K562 (cell line): ENCODE results near the gene CAMK1D. TPM values are rescaled to one million over a fixed set of nuclear protein-coding genes. Genes with fewer than 3 reads are reported as not detected.

Experiments
- CHD4 ChIP-seq: fragments of 200-600 bp; sonication (generic); IDR thresholded peaks from 3 replicates; pipeline ENCODE4 v1.6.1; 2012; ENCODE audit warnings: low read depth, mild to moderate bottlenecking, mixed read lengths, low read length, inconsistent platforms; ENCODE audit not compliant: insufficient read depth, insufficient replicate concordance, poor library complexity, severe bottlenecking
- CTBP1 ChIP-seq: fragments of 450-650 bp; IDR thresholded peaks from 2 replicates; pipeline ENCODE4 v1.6.1; 2016; ENCODE audit warnings: borderline replicate concordance
- CTCFL ChIP-seq: IDR thresholded peaks from 2 replicates; pipeline ENCODE4 v1.6.1; 2011; ENCODE audit warnings: borderline replicate concordance, low read depth, mild to moderate bottlenecking, moderate library complexity, low read length; ENCODE audit not compliant: insufficient read depth, poor library complexity, severe bottlenecking
- CXXC5 ChIP-seq: fragments of 250-450 bp; sonication (Bioruptor Pico); IDR thresholded peaks from 2 replicates; pipeline ENCODE4 v1.8.0; 2022; ENCODE audit warnings: inconsistent platforms, mild to moderate bottlenecking, moderate library complexity
- E2F1 ChIP-seq: sonication (generic); formaldehyde crosslinking; IDR thresholded peaks from 2 replicates; pipeline ENCODE4 v1.8.1; 2023; ENCODE audit warnings: mild to moderate bottlenecking, missing genetic modification reagents, moderate library complexity
- FUS ChIP-seq: fragments of 200-400 bp; formaldehyde crosslinking; optimal IDR thresholded peaks from 2 replicates; pipeline ENCODE3; 2017; ENCODE audit warnings: low read depth, low read length
- GABPB2 ChIP-seq: fragments of 250-450 bp; sonication (Bioruptor Pico); conservative IDR thresholded peaks from 2 replicates; pipeline ENCODE4 v1.5.1; 2021; ENCODE audit warnings: mild to moderate bottlenecking
- GATAD2A ChIP-seq: fragments of 450-650 bp; IDR thresholded peaks from 2 replicates; pipeline ENCODE4 v1.6.1; 2017
- GTF2B ChIP-seq: IDR thresholded peaks from 2 replicates; pipeline ENCODE4 v1.6.1; 2011; ENCODE audit not compliant: insufficient read length; ENCODE audit errors: extremely low read depth
- HMG20B ChIP-seq: fragments of 250-450 bp; sonication (Bioruptor Pico); IDR thresholded peaks from 2 replicates; pipeline ENCODE4 v1.5.0; 2021; ENCODE audit warnings: mild to moderate bottlenecking
- SMAD4 ChIP-seq: fragments of 250-450 bp; sonication (Bioruptor Pico); conservative IDR thresholded peaks from 2 replicates; pipeline ENCODE4 v1.8.0; 2021; ENCODE audit warnings: inconsistent platforms, mild to moderate bottlenecking, moderate library complexity
- SRSF1 ChIP-seq: fragments of 200-400 bp; formaldehyde crosslinking; IDR thresholded peaks from 2 replicates; pipeline ENCODE4 v1.6.1; 2017; ENCODE audit warnings: mild to moderate bottlenecking, low read depth, low read length, moderate library complexity
- STAG1 ChIP-seq: sonication (generic); formaldehyde crosslinking; IDR thresholded peaks from 2 replicates; pipeline ENCODE4 v1.5.0; 2020; ENCODE audit warnings: missing genetic modification reagents, borderline replicate concordance
- ZNF184 ChIP-seq: sonication (generic); formaldehyde crosslinking; IDR thresholded peaks from 2 replicates; pipeline ENCODE4 v1.5.0; 2020; ENCODE audit warnings: missing genetic modification reagents
- ZNF512 ChIP-seq: IDR thresholded peaks from 2 replicates; pipeline ENCODE4 v1.6.1; 2016; ENCODE audit warnings: missing genetic modification characterization, missing compliant biosample characterization
- polyA plus RNA-seq, 8 experiments: library from polyadenylated mRNA; depleted of rRNA in 4 of 8; stranded (reverse) in 5 of 8; unstranded in 3 of 8; fragments of >200 nt; fragmentation: Nextera tagmentation in 2 of 8; fragmentation: Illumina TruSeq in 1 of 8; extraction: Ambion mirVana in 2 of 8; extraction: Trizol in 1 of 8; gene quantifications; 2 replicates each; pipeline versions ENCODE4 v1.2.1 to v1.2.3, GENCODE V29; 2011 to 2014; ENCODE audit warnings: inconsistent platforms in 1 of 8, missing spikeins in 1 of 8
- total RNA-seq, 7 experiments: library from RNA; depleted of rRNA in 6 of 7; stranded (reverse); fragments of >200 nt in 6 of 7; fragmentation: Illumina TruSeq in 2 of 7; extraction: Trizol in 2 of 7; gene quantifications; 2 replicates each; pipeline versions ENCODE4 v1.2.1 to v1.2.3, GENCODE V29; 2011 to 2021; ENCODE audit warnings: low replicate concordance in 1 of 7
- TF ChIP-seq, protein P1 (sequence below), 3 experiments: fragments of 200-800 bp in 1 of 3; fragments of 250-450 bp in 1 of 3; fragments of 450-650 bp in 1 of 3; sonication (Bioruptor Pico) in 1 of 3; sonication (Bioruptor generic) in 1 of 3; formaldehyde crosslinking in 1 of 3; IDR thresholded peaks; 2 replicates each; pipeline versions ENCODE4 v1.6.1 to v1.8.0; 2016 to 2022; ENCODE audit warnings: mild to moderate bottlenecking in 2 of 3, missing genetic modification characterization in 2 of 3, missing compliant biosample characterization in 1 of 3, moderate library complexity in 1 of 3

Gene CAMK1D
- total and polyA plus RNA-seq, 9 of the 15 experiments (the other 6 are each of a cell fraction or from before 2014, with no cell fraction given), result 0.12 to 0.24 (median 0.20) TPM; not detected in 5

- TF ChIP-seq, protein P1, sequence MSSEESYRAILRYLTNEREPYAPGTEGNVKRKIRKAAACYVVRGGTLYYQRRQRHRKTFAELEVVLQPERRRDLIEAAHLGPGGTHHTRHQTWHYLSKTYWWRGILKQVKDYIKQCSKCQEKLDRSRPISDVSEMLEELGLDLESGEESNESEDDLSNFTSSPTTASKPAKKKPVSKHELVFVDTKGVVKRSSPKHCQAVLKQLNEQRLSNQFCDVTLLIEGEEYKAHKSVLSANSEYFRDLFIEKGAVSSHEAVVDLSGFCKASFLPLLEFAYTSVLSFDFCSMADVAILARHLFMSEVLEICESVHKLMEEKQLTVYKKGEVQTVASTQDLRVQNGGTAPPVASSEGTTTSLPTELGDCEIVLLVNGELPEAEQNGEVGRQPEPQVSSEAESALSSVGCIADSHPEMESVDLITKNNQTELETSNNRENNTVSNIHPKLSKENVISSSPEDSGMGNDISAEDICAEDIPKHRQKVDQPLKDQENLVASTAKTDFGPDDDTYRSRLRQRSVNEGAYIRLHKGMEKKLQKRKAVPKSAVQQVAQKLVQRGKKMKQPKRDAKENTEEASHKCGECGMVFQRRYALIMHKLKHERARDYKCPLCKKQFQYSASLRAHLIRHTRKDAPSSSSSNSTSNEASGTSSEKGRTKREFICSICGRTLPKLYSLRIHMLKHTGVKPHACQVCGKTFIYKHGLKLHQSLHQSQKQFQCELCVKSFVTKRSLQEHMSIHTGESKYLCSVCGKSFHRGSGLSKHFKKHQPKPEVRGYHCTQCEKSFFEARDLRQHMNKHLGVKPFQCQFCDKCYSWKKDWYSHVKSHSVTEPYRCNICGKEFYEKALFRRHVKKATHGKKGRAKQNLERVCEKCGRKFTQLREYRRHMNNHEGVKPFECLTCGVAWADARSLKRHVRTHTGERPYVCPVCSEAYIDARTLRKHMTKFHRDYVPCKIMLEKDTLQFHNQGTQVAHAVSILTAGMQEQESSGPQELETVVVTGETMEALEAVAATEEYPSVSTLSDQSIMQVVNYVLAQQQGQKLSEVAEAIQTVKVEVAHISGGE (CRISPR knock-in tag; IDR thresholded peaks at IDR 0.05), result no peak
- TF ChIP-seq SMAD4 (CRISPR knock-in tag), result 0 out of 2 replicates have a peak, but pooled peaks have one; percentile 47
- TF ChIP-seq ZNF512, result no peak
- TF ChIP-seq CTCFL, result peak; percentile 40
- no peak for TF ChIP-seq HMG20B (CRISPR knock-in tag)
- no peak for TF ChIP-seq ZNF184 (CRISPR knock-in tag)
- no peak for TF ChIP-seq FUS
- TF ChIP-seq E2F1, result no peak
- no peak for TF ChIP-seq GATAD2A
- 0 out of 2 replicates have a peak, but pooled peaks have one; percentile 51 for TF ChIP-seq CTBP1
- TF ChIP-seq GABPB2 (CRISPR knock-in tag), result no peak
- TF ChIP-seq CHD4, result no peak
- peak; percentile 51 for TF ChIP-seq CXXC5 (CRISPR knock-in tag)
- TF ChIP-seq GTF2B, result no peak
- no peak for TF ChIP-seq SRSF1
- no peak for TF ChIP-seq STAG1 (CRISPR knock-in tag)
These were observed at the start of gene CAMK1D (continued) for GRCh38 chr10:12348870-12349628.
